Astrocyte of the cerebellum (primary cell): ENCODE measurements around the gene CENPN.

Experiments
- DNase-seq: peaks from one replicate; pipeline ENCODE4 v3.0.0-alpha.2; 2011; ENCODE audit warnings: low read depth
- H3K4me3 ChIP-seq: 2 replicates; pipeline ENCODE4 v1.5.1; 2011; ENCODE audit warnings: mild to moderate bottlenecking, low read depth, low read length, moderate library complexity
- in situ Hi-C: cut with HindIII; loops from 2 replicates; pipeline ENCODE4 v1.10.0; 2017; ENCODE audit warnings: low sequenced_read_pairs
- TF ChIP-seq, protein P1 (sequence below): IDR thresholded peaks from 2 replicates; pipeline ENCODE4 v1.5.1; 2012; ENCODE audit warnings: low read length, low read depth, moderate library complexity, mild to moderate bottlenecking; ENCODE audit errors: missing control alignments

CENPN gene

DNA sequence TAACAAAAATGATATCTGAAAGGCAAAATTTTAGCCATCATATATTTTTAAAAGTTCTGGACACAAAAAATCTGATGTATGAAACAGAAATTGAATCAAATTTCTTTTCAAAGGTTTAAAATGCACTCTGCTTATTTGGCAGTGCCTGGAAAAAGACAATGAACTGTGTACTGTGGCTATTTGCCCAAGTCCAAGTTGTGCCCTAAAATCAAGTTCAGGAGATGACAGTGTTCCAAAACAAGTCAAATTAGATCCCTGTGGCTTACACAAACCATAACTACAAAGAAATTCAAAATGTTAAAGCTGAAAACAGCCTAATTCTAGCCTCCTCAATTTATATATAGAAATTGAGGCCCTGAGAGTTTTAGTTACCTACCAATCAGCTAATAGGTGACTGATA lies 25.9 kb upstream of the CENPN start:
- H3K4me3 ChIP-seq = no peak overlapping the region
- in situ Hi-C loops = no loop called here
- DNase-seq = no peak
- TF ChIP-seq, protein P1, sequence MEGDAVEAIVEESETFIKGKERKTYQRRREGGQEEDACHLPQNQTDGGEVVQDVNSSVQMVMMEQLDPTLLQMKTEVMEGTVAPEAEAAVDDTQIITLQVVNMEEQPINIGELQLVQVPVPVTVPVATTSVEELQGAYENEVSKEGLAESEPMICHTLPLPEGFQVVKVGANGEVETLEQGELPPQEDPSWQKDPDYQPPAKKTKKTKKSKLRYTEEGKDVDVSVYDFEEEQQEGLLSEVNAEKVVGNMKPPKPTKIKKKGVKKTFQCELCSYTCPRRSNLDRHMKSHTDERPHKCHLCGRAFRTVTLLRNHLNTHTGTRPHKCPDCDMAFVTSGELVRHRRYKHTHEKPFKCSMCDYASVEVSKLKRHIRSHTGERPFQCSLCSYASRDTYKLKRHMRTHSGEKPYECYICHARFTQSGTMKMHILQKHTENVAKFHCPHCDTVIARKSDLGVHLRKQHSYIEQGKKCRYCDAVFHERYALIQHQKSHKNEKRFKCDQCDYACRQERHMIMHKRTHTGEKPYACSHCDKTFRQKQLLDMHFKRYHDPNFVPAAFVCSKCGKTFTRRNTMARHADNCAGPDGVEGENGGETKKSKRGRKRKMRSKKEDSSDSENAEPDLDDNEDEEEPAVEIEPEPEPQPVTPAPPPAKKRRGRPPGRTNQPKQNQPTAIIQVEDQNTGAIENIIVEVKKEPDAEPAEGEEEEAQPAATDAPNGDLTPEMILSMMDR = no peak

DNA sequence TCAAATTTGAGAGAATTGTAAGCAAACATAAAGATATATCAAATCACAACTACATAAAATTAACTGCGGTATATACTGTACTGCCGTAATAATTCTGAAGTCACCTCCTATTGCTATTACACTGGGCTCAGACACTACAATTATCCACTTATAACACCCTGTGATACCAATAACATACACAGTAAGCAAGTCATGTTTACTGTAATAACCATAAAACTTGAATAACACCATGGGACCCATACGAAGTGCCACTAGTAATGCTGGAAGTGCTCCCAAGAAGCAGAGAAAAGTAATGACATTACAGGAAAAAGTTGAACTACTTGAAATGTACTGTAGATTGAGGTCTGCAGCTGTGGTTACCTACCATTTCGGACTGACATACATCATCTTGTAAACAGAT lies 24.4 kb upstream of the CENPN start:
- no peak overlapping the region for H3K4me3 ChIP-seq
- in situ Hi-C loops = no loop called here
- TF ChIP-seq, protein P1 = no peak
- no peak for DNase-seq

DNA sequence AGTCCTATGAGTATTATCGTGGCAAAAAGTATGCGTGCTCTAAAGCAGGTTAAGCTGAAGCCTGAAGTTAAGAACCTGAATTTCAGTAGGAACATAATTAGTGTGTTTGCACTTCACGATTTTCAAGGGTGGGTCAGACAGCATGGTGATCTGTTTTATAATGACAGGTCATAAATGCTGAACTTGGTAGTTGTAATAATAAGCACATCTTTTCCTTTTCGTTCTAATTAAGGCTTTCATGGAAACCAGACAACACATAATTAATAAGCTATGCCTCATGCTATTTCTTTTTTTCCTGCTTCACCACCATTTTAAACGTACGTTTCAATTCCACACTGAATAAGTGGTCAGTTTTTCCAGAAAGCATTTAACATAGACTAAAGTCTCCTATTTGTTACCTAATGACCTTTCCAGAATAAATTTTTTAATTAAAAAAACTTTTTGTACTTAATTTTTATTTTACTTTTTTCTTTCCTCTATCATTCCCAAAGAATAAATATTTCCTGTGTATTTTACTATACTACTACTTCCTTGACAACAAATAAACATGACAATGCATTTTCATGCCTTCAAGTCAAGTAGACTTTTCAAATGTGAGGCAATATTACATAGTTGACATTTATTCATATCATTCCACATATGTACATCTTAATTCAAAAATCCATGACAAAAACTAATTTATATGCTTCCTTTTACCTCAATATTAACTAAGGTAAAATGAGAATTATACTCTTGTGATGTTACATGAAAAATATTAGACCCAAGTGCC lies 22.7 kb upstream of the CENPN start:
- H3K4me3 ChIP-seq = no peak overlapping the region
- DNase-seq = no peak
- TF ChIP-seq, protein P1 = no peak
- in situ Hi-C loops = no loop called here

DNA sequence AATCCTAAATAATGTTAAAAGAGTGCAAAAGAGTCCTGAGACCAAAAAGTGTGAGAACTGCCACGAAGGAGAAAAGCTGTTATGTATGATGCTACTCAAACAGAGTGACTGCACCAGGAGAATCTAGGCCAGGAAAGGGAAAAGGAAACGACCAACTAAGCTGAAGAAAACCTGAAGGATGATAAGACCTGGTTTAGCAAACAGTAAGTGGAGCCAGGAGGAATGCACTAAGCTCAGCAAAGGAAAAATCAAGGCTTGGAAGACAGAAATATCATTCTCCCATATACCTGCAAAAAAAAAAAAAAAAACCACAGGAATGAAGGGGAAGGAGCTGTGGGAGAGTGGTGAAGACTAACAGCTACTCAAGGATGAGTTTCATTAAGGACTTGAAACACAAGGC lies 21.4 kb upstream of the CENPN start:
- no peak overlapping the region for H3K4me3 ChIP-seq
- DNase-seq = no peak
- in situ Hi-C loops = no loop called here
- TF ChIP-seq, protein P1 = no peak

DNA sequence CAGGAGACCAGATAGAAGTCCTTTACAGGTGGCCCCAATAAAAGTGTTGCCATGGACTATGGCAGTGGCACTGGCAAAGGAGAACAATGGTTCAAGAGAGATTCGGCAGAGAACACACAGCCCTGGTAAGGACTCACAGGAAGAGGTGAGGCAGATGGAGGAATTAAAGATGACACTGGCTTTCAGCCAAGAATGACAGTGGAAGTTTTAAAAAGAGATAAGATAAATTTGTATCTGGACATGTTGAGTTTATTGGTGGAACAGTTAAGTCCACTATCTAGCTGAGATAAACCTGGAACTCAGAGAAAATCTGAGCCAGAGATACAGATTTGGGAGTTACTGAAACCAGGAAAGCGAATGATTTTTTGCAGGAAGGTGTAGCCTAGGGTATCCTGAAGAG lies 20.5 kb upstream of the CENPN start:
- DNase-seq = no peak
- TF ChIP-seq, protein P1 = no peak
- H3K4me3 ChIP-seq = no peak overlapping the region
- in situ Hi-C loops = no loop called here

DNA sequence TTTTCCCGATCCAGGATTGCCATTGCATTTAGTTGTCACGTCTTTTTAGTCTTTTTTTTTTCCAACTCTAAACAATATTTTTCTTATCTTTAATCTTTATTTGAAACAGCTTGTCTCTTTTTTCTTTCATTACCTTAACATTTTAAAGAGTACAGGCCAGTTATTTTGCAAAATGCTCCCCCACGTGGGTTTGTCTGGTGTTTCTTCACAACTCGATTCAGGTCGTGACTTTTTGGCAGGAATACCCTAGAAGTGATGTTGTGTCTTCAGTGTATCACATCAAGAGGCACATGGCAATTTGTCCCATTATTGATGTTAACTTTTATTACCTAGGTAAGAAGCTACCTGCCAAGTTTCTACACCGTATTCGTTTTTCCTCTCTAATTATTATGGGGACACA lies 18.3 kb upstream of the CENPN start:
- no peak for DNase-seq
- TF ChIP-seq, protein P1 = no peak
- H3K4me3 ChIP-seq = no peak overlapping the region
- in situ Hi-C loops = no loop called here
